H54 (cell line): ENCODE results near the gene ARHGAP15.

ENCODE experiments used
- DNase-seq: peaks from one replicate; pipeline ENCODE4 v3.0.0; 2011; ENCODE audit warnings: low spot score, mixed read lengths; ENCODE audit not compliant: insufficient read length
- FAIRE-seq: peaks from 3 replicates; lab custom pipeline; 2011; peaks lifted over from hg19 to GRCh38; lab: Jason Lieb, UNC
- POLR2A ChIP-seq: IDR thresholded peaks from 2 replicates; pipeline ENCODE4 v1.6.1; 2011; ENCODE audit warnings: low read depth, mild to moderate bottlenecking, low read length

The ARHGAP15 gene

DNA sequence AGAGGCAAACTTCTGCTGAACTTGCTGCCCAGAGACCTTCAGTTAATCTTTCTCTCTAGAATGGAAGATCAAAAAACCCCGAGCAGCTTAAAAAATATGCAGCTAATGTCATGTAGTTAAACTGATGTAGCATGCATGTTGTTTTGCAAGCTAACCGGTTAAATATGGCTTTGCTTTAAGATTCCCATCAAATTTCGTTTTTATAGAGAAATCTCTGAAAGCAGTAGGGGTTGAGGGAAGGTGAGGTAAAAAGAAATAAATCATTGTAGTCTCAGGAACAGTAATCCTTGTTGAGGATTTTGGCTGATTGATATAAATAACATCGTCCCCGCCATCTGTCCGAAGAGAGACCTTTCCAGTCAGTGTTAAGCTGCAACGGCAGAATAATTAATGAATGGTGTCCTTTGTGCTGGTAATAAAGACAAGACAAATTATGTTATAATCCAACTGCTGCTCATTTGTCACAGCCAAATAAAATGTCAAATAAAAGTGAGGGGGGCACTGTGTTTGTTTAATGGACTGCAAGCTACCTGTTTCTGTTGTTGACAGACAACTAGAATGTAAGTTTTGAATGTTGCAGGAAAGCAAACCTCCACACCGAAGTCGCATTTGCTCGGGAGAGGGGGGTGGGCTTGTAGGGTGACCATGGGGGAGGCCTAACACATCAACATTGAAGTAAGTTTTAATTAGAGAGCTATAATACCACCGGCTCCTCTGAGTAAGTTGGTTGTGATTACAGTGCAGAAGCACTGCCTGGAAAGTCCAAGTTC is 555.5 kb downstream of the ARHGAP15 start:
- no peak for TF ChIP-seq POLR2A
- FAIRE-seq (no peak), DNase-seq (no peak)

DNA sequence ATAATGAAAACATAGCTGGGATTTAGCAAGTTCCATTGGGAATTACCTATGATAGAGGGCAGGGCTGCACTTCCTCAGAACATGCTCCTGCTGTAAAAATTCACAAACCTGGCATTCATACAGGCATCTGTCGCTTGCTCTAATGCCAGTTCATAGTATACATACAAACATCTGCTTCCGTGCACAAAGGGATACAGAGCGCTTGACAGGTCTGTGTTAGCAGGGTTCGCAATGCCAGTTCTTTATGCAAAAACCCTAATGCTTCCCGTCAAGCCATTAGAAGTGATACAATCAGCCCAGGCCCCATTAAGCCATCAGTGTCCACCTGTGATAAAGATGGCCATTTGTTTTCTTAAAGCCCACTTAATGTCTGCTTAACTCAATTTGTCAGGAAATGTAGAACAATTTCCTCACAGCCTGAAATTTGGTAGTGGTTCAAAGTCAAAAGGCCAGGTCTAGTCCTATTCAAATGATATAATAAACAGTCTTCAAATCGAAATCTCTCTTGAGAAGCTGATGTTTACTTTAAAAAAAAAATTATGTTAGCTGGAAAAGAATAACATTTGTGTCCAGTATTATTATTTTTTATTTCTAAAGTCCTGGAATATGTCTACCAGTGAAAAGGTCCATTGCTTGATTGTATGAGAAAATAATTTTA is 556.3 kb downstream of the ARHGAP15 start:
- TF ChIP-seq POLR2A: no peak
- FAIRE-seq (no peak), DNase-seq (no peak)

GRCh38 chr2:143686585-143687164 is 557.5 kb downstream of the ARHGAP15 start:
- DNase-seq (peak; percentile 9), FAIRE-seq (peak; percentile 80)
- no peak for TF ChIP-seq POLR2A

DNA sequence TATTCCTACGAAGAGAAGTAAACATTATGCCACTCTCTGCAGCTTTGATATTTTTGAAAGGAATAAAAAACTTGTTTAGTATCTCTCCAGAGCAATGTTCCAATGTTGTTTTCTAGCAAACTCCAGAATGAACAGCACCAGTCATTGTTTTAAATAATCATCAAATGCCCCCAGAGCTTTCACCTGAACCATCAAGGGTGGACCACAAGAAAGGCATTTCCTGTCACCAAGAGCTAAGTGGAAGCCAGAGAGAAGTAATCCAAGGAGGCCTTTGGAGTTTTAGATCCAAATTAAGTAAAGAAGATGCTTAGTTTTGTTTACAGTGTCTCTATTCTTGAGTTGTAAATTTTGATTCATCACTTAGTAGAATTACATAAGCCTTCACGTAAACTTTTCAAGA is 559.0 kb downstream of the ARHGAP15 start:
- no peak for TF ChIP-seq POLR2A
- no peak for FAIRE-seq
- no peak for DNase-seq

DNA sequence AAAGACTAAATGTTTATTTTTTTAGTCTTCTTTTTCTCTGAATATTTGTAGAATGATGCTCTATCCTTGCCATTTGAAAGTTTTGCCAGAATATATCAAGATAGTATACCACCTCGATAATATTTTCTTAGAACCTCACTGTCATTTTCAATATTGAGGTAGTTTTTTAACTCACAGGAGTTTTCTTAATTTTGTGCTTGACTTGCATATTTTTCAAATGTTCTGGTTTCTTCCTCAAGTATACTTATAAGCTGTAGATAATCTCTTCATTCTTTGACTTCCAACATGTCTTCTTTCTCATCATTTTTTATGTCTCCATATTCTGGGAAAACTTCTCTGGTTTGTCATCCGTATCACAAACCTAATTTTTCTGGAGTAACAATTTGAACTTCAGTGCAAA is 559.6 kb downstream of the ARHGAP15 start:
- no peak for TF ChIP-seq POLR2A
- no peak for FAIRE-seq

GRCh38 chr2:143689541-143689940 is 560.3 kb downstream of the ARHGAP15 start:
- DNase-seq (no peak), FAIRE-seq (no peak)
- no peak for TF ChIP-seq POLR2A

More for the DNA sequence above, 559.6 kb downstream of the ARHGAP15 start:
- no peak for DNase-seq

- FAIRE-seq (no peak), DNase-seq (no peak)
- TF ChIP-seq POLR2A: no peak
These were observed 561.0 kb downstream of the ARHGAP15 start for GRCh38 chr2:143690235-143690634.

- TF ChIP-seq POLR2A: no peak
- FAIRE-seq (no peak), DNase-seq (no peak)
These were observed 561.9 kb downstream of the ARHGAP15 start for GRCh38 chr2:143691121-143691520.

- DNase-seq (no peak), FAIRE-seq (no peak)
- no peak for TF ChIP-seq POLR2A
These were observed 562.9 kb downstream of the ARHGAP15 start for GRCh38 chr2:143692162-143692561.

DNA sequence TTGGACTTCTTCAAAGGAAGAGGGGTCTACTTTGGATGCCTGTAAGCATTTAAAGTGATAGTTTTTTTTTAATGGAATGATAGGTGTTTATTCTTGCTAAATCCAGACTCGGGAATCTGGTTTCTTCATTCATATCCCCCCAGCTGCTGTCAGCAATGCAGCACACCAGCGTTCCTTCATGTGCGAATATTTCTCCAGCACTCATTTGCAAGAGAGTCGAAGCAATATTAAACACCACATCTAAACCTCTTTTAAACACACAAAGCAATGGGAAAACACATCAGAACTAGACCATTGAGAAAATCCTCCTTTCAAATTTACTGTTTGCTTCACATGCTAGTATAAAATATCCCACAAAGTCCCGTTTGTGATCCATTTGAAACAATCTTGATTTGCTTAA is 563.7 kb downstream of the ARHGAP15 start:
- DNase-seq (no peak), FAIRE-seq (no peak)
- no peak for TF ChIP-seq POLR2A

DNA sequence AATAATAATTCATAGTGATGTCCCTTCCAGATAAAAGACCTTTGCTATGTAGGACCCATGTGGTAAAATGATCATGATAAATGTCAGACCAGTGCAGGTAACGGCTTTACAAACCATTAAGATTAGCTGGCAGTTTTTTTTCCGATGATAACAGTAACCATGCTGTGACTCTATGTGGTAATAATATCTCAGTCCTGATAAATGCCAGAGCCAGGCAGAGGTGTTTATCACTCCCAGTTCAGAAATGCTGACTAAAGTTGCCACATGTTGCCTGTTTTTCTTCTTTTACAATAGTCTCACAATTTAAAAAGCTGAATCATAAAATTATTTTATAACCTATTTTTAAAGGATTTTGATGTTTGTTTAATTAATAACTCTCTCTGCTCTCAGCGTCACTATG is 565.1 kb downstream of the ARHGAP15 start:
- no peak for TF ChIP-seq POLR2A
- DNase-seq: no peak
- no peak for FAIRE-seq

DNA sequence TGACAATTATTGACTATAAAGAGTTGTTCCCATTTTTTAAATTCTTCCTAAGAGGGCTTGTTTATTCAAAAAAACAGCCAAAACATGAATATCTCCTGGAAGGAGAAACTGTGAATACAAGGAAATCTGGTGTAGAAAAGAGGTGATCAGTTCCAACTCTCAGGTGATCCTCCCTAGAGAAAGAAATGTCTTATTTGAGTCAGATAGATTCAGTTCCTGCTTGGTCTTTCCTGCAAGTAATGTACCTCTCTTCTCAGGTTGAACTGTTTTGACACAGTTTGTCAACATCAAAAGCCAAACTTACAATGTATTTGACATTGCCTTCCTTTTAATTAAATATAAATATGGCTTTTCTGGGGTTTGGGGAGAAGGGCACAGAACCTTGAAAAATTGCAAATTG is 567.4 kb downstream of the ARHGAP15 start:
- TF ChIP-seq POLR2A: no peak

DNA sequence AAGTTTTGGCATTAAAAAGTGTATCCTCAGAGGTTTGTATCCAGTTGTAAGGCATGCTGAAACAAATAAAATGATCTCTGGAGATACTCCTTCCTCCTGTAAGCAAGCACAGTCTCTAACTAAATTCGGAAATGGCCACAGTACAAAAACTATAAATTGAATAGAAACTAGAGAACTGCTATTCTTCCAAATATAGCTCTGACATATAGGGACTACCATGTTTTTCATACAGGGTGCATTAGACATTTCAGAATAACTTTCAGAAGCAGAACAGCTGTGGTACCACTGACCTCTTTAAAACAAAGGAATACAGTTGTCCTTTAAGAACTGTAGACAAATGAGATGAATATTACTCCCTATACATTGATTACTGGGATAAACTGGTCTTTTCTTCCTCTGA is 568.5 kb downstream of the ARHGAP15 start:
- no peak for TF ChIP-seq POLR2A
- no peak for DNase-seq
- no peak for FAIRE-seq

More for the DNA sequence above, 567.4 kb downstream of the ARHGAP15 start:
- DNase-seq: no peak
- peak; percentile 30 for FAIRE-seq

- FAIRE-seq (no peak), DNase-seq (no peak)
- no peak for TF ChIP-seq POLR2A
These were observed 569.1 kb downstream of the ARHGAP15 start for GRCh38 chr2:143698352-143698751.

GRCh38 chr2:143698888-143699570 is 569.8 kb downstream of the ARHGAP15 start:
- FAIRE-seq (no peak), DNase-seq (no peak)
- no peak for TF ChIP-seq POLR2A
